ENCODE data around the gene SEC31A. TPM values are rescaled to one million over a fixed set of nuclear protein-coding genes. Genes with fewer than 3 reads are reported as not detected.

SEC31A gene
- total RNA-seq, 1 donor from 2014 or later: 178 TPM

DNA sequence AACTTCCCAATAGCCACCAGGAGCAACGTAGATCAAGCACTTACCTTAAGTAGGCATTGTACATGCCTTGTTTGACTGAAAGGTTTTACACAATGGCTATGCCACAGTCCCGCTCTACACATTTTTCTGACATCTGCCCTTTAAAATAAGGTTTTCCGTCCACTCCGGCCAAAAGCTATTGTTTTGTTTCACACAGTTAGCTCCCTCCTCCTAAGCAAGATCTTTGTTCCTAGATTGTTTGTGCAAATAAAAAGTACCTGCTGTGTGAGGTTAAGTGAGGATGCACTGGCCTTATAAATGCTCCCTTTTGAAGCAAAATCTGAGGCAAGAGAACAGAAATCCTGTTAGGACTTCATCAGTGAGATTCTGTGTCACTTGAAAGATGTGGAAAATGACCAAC is 104.1 kb downstream of the SEC31A start:
- Histone ChIP-seq H3K27me3 (ENCODE audit: control insufficient read depth, insufficient read depth, low read length) (no peaks in the 10 kb centered on the region), H3K36me3 (ENCODE audit: control insufficient read depth, insufficient read depth, low read length) (no peaks in the 10 kb centered on the region), H3K4me3 (ENCODE audit: low read depth, low read length) (no peak overlapping the region)
- no peak for DNase-seq (ENCODE audit: low read depth)
- TF ChIP-seq, protein P1, sequence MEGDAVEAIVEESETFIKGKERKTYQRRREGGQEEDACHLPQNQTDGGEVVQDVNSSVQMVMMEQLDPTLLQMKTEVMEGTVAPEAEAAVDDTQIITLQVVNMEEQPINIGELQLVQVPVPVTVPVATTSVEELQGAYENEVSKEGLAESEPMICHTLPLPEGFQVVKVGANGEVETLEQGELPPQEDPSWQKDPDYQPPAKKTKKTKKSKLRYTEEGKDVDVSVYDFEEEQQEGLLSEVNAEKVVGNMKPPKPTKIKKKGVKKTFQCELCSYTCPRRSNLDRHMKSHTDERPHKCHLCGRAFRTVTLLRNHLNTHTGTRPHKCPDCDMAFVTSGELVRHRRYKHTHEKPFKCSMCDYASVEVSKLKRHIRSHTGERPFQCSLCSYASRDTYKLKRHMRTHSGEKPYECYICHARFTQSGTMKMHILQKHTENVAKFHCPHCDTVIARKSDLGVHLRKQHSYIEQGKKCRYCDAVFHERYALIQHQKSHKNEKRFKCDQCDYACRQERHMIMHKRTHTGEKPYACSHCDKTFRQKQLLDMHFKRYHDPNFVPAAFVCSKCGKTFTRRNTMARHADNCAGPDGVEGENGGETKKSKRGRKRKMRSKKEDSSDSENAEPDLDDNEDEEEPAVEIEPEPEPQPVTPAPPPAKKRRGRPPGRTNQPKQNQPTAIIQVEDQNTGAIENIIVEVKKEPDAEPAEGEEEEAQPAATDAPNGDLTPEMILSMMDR (IDR thresholded peaks at IDR 0.05; ENCODE audit: insufficient read depth, low read length, poor library complexity, severe bottlenecking): no peak

GRCh38 chr4:82785611-82786400 is 105.1 kb downstream of the SEC31A start:
- no peak overlapping the region for H3K4me3 ChIP-seq (ENCODE audit: low read depth, low read length)
- TF ChIP-seq, protein P1 (IDR thresholded peaks at IDR 0.05; ENCODE audit: insufficient read depth, low read length, poor library complexity, severe bottlenecking): no peak
- H3K36me3 ChIP-seq (ENCODE audit: control insufficient read depth, insufficient read depth, low read length): no peaks in the 10 kb centered on the region
- DNase-seq (ENCODE audit: low read depth): peak; percentile 60
- H3K27me3 ChIP-seq (ENCODE audit: control insufficient read depth, insufficient read depth, low read length): no peaks in the 10 kb centered on the region

GRCh38 chr4:82784681-82785610 is 106.0 kb downstream of the SEC31A start:
- H3K4me3 ChIP-seq (ENCODE audit: low read depth, low read length): no peak overlapping the region
- H3K27me3 ChIP-seq (ENCODE audit: control insufficient read depth, insufficient read depth, low read length): no peaks in the 10 kb centered on the region
- TF ChIP-seq, protein P1 (IDR thresholded peaks at IDR 0.05; ENCODE audit: insufficient read depth, low read length, poor library complexity, severe bottlenecking): no peak
- H3K36me3 ChIP-seq (ENCODE audit: control insufficient read depth, insufficient read depth, low read length): no peaks in the 10 kb centered on the region
- DNase-seq (ENCODE audit: low read depth): no peak

DNA sequence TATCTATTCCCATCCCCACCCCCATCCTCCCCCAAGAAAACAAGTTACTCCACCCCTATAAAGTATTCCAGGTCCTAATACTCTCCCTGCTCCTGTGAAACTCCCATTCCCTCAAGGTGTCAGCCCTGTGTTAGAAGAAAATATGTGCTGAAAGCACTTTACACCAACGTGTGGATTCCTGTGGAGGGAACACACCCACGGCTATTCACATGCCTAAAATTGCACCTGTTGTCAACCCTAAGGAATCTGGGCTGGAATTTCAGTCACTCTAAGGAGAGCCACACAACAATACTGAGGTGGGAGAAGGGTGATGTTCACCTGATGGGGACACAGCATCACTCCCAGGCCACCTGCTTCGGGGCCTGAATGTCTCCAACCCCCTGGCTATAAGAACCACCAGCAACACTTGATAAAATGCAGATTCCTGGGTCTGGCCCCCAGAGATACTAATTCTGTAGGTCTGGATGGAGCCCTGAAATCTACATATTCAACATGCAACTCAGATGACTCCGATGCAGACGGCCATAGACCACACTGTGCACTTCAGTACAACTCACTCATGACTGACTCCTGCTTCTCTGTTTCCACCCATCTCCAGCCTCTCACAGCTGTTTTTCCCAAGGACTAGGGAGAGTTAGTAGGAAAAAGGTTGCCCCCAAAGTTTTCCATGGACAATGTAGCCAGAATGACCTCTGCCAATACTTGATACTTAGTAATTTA is 108.2 kb downstream of the SEC31A start:
- Histone ChIP-seq H3K27me3 (ENCODE audit: control insufficient read depth, insufficient read depth, low read length) (no peaks in the 10 kb centered on the region), H3K36me3 (ENCODE audit: control insufficient read depth, insufficient read depth, low read length) (no peaks in the 10 kb centered on the region), H3K4me3 (ENCODE audit: low read depth, low read length) (no peak overlapping the region)
- TF ChIP-seq, protein P1 (IDR thresholded peaks at IDR 0.05; ENCODE audit: insufficient read depth, low read length, poor library complexity, severe bottlenecking): no peak
- DNase-seq (ENCODE audit: low read depth): no peak

- no peaks in the 10 kb centered on the region for H3K27me3 ChIP-seq (ENCODE audit: control insufficient read depth, insufficient read depth, low read length)
- no peak overlapping the region for H3K4me3 ChIP-seq (ENCODE audit: low read depth, low read length)
- TF ChIP-seq, protein P1 (IDR thresholded peaks at IDR 0.05; ENCODE audit: insufficient read depth, low read length, poor library complexity, severe bottlenecking): no peak
- no peaks in the 10 kb centered on the region for H3K36me3 ChIP-seq (ENCODE audit: control insufficient read depth, insufficient read depth, low read length)
- DNase-seq (ENCODE audit: low read depth): no peak
Observed at GRCh38 chr4:82780752-82781231, 110.2 kb downstream of the SEC31A start.
